HCT116 (cell line): Measurements from ENCODE around the gene NID2.

Experiments
- ELF1 ChIP-seq: IDR thresholded peaks from 2 replicates; pipeline ENCODE4 v1.6.1; 2012; ENCODE audit warnings: low read depth, borderline replicate concordance
- EZH2 ChIP-seq: fragments of 200-600 bp; sonication (generic); IDR thresholded peaks from 2 replicates; pipeline ENCODE4 v1.6.1; 2017; ENCODE audit warnings: antibody characterized with exemption, mixed run types
- JUND ChIP-seq: IDR thresholded peaks from 2 replicates; pipeline ENCODE4 v1.6.1; 2012
- POLR2A ChIP-seq: IDR thresholded peaks from 2 replicates; pipeline ENCODE4 v1.7.0; 2011; ENCODE audit warnings: borderline replicate concordance; ENCODE audit not compliant: insufficient read depth, insufficient read length; ENCODE audit errors: extremely low read depth
- POLR2AphosphoS5 ChIP-seq: IDR thresholded peaks from 2 replicates; pipeline ENCODE4 v1.6.1; 2011; ENCODE audit warnings: mild to moderate bottlenecking, low read depth, low read length, moderate library complexity
- REST ChIP-seq: IDR thresholded peaks from 2 replicates; pipeline ENCODE4 v1.6.1; 2012; ENCODE audit warnings: low read depth
- SIN3A ChIP-seq: IDR thresholded peaks from 2 replicates; pipeline ENCODE4 v1.6.1; 2012; ENCODE audit warnings: low read depth
- YY1 ChIP-seq: IDR thresholded peaks from 2 replicates; pipeline ENCODE4 v1.6.1; 2011; ENCODE audit warnings: low read length, low read depth, moderate library complexity, mild to moderate bottlenecking; ENCODE audit not compliant: insufficient replicate concordance; ENCODE audit errors: extremely low read depth
- ZFX ChIP-seq: fragments of 450-650 bp; IDR thresholded peaks from 2 replicates; pipeline ENCODE4 v1.6.1; 2017
- ZNF274 ChIP-seq: fragments of 200-500 bp; sonication (Bioruptor generic); IDR thresholded peaks from 2 replicates; pipeline ENCODE4 v1.6.1; 2014; ENCODE audit warnings: mild to moderate bottlenecking, low read depth, low read length, inconsistent platforms
- TF ChIP-seq, protein P1 (sequence below): IDR thresholded peaks from 2 replicates; pipeline ENCODE4 v1.6.1; 2012
- TF ChIP-seq, protein P2 (sequence below), 3 experiments: fragments of 200-600 bp in 1 of 3; sonication (generic) in 1 of 3; IDR thresholded peaks in 2 of 3; conservative IDR thresholded peaks in 1 of 3; 2 replicates each; pipeline ENCODE4 v1.5.1; 2012 to 2017; ENCODE audit warnings: low read depth in 2 of 3, low read length in 2 of 3, antibody characterized with exemption in 1 of 3, borderline replicate concordance in 1 of 3, control low read depth in 1 of 3, mild to moderate bottlenecking in 1 of 3, mixed read lengths in 1 of 3, mixed run types in 1 of 3, moderate library complexity in 1 of 3; ENCODE audit not compliant: insufficient read depth in 1 of 3

- TF ChIP-seq POLR2AphosphoS5, result no peak
- TF ChIP-seq ZNF274, result no peak
- no peak for TF ChIP-seq EZH2
- TF ChIP-seq, protein P1, sequence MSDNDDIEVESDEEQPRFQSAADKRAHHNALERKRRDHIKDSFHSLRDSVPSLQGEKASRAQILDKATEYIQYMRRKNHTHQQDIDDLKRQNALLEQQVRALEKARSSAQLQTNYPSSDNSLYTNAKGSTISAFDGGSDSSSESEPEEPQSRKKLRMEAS, result no peak
- TF ChIP-seq, protein P2, sequence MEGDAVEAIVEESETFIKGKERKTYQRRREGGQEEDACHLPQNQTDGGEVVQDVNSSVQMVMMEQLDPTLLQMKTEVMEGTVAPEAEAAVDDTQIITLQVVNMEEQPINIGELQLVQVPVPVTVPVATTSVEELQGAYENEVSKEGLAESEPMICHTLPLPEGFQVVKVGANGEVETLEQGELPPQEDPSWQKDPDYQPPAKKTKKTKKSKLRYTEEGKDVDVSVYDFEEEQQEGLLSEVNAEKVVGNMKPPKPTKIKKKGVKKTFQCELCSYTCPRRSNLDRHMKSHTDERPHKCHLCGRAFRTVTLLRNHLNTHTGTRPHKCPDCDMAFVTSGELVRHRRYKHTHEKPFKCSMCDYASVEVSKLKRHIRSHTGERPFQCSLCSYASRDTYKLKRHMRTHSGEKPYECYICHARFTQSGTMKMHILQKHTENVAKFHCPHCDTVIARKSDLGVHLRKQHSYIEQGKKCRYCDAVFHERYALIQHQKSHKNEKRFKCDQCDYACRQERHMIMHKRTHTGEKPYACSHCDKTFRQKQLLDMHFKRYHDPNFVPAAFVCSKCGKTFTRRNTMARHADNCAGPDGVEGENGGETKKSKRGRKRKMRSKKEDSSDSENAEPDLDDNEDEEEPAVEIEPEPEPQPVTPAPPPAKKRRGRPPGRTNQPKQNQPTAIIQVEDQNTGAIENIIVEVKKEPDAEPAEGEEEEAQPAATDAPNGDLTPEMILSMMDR (IDR thresholded peaks at IDR 0.05 in 2 of 3, conservative IDR thresholded peaks at IDR 0.05 in 1 of 3; ENCODE audit: borderline replicate concordance in 1 of 3, insufficient read depth in 1 of 3, low read depth in 2 of 3, low read length in 2 of 3), result no peak
- TF ChIP-seq POLR2A, result no peak
- no peak for TF ChIP-seq SIN3A
- no peak for TF ChIP-seq JUND
- no peak for TF ChIP-seq REST
- TF ChIP-seq ZFX, result no peak
- TF ChIP-seq ELF1, result no peak
- no peak for TF ChIP-seq YY1
Measured at GRCh38 chr14:51999084-51999483, 69.8 kb downstream of the NID2 start.
